ENCODE data around the gene IFNA6. TPM values are rescaled to one million over a fixed set of nuclear protein-coding genes. Genes with fewer than 3 reads are reported as not detected.

IFNA6 gene
- total and polyA plus RNA-seq, 2 donors (not counting 3 experiments of a cell fraction or from before 2014, with no cell fraction given): not detected

GRCh38 chr9:21395778-21396717, 45.4 kb upstream of the IFNA6 start:
- FAIRE-seq (peak; percentile 74), DNase-seq (ENCODE audit: low read depth, low spot score) (peak; percentile 45)
- H3K9me3 ChIP-seq (replicated peaks; ENCODE audit: control insufficient read depth, insufficient read depth, low read length): no peaks in the 10 kb centered on the region
- dilution Hi-C loops (cut with MboI; ENCODE audit: extremely low pct_ligation_motif_present, low sequenced_read_pairs): no loop called here
- peaks cover 31 to 78% of the 10 kb centered on the region in 2 experiments for H3K27me3 ChIP-seq (ENCODE audit: control insufficient read depth in 2 of 2, insufficient read depth in 2 of 2, low read length in 2 of 2)
- H3K4me2 ChIP-seq (ENCODE audit: insufficient read depth, low read length): peak overlapping the region; percentile 82
- H3K9me1 ChIP-seq (replicated peaks; ENCODE audit: control insufficient read depth, extremely low read depth, insufficient read depth, low read length): no peaks in the 10 kb centered on the region
- no peak overlapping the region for H3K9ac ChIP-seq (replicated peaks; ENCODE audit: extremely low read depth, insufficient read depth, low read length)
- ChIA-PET POLR2A (interaction anchor here (1.6 kb wide), 1 partner anchor 70 kb away, joined by 3 read pairs; no protein-coding TSS in a partner anchor), CTCF (interaction anchor here (0.6 to 4.0 kb wide), 63 partner anchors 9 to 1041 kb away, joined by 3 to 105 read pairs (median 5); partner anchors contain the start of genes IFNA14, IFNA2, IFNA6 and IFNA7)
- H3K4me3 ChIP-seq (replicated peaks in 1 of 3; ENCODE audit: insufficient read depth in 1 of 3, low read depth in 1 of 3, low read length in 3 of 3): peak overlapping the region in 2 of 3 experiments; percentile 30 to 32
- H3K4me1 ChIP-seq (ENCODE audit: control insufficient read depth, extremely low read depth, insufficient read depth, low read length): no peaks in the 10 kb centered on the region
- peak overlapping the region; percentile 53 for H2AFZ ChIP-seq (ENCODE audit: low read depth, low read length)
- TF ChIP-seq POLR2A (IDR thresholded peaks at IDR 0.05; ENCODE audit: low read depth, low read length) (no peak), CTCF (IDR thresholded peaks at IDR 0.05; ENCODE audit: extremely low read depth in 1 of 2, insufficient read depth in 1 of 2, low read depth in 1 of 2, low read length in 2 of 2) (peak; percentile 88 to 93), EZH2 (IDR thresholded peaks at IDR 0.05; ENCODE audit: borderline replicate concordance, low read depth, low read length, severe bottlenecking) (peak; percentile 68)
- H3K27ac ChIP-seq (ENCODE audit: insufficient read depth, low read depth, low read length): no peak overlapping the region
- no peaks in the 10 kb centered on the region for H4K20me1 ChIP-seq (replicated peaks; ENCODE audit: control insufficient read depth, extremely low read depth, insufficient read depth, low read length)
- no TSS peak for BruUV-seq (replicated peaks)
- intact Hi-C loops (cut with micrococcal nuclease): loop anchor here (1.0 to 2.0 kb wide), 4 partner anchors 70 to 159 kb away; no protein-coding TSS in a partner anchor
- H3K79me2 ChIP-seq (ENCODE audit: control insufficient read depth, insufficient read depth, low read length): no peaks in the 10 kb centered on the region
- H3K36me3 ChIP-seq (ENCODE audit: control insufficient read depth in 2 of 2, extremely low read depth in 1 of 2, insufficient read depth in 2 of 2, low read length in 2 of 2): no peaks in the 10 kb centered on the region
